Measurements from ENCODE around the gene ZW10.

The ZW10 gene

GRCh38 chr11:113698515-113698914, 75.0 kb downstream of the ZW10 start:
- no peak for DNase-seq (ENCODE audit: low spot score)

GRCh38 chr11:113697756-113698407, 75.6 kb downstream of the ZW10 start:
- DNase-seq (ENCODE audit: low spot score) = no peak

- DNase-seq (ENCODE audit: low spot score) = no peak
These were observed 76.4 kb downstream of the ZW10 start for GRCh38 chr11:113697111-113697510.

GRCh38 chr11:113695207-113695606, 78.3 kb downstream of the ZW10 start:
- DNase-seq (ENCODE audit: low spot score) = no peak

GRCh38 chr11:113694390-113694789, 79.1 kb downstream of the ZW10 start:
- DNase-seq (ENCODE audit: low spot score) = no peak

GRCh38 chr11:113693030-113693429, 80.5 kb downstream of the ZW10 start:
- DNase-seq (ENCODE audit: low spot score) = no peak

- DNase-seq (ENCODE audit: low spot score) = peak; percentile 93
These were observed 82.6 kb downstream of the ZW10 start for GRCh38 chr11:113690619-113691569.

GRCh38 chr11:113689768-113690618, 83.5 kb downstream of the ZW10 start:
- no peak for DNase-seq (ENCODE audit: low spot score)

GRCh38 chr11:113685654-113686359, 87.7 kb downstream of the ZW10 start:
- no peak for DNase-seq (ENCODE audit: low spot score)

- DNase-seq (ENCODE audit: low spot score) = no peak
These were observed 89.0 kb downstream of the ZW10 start for GRCh38 chr11:113684496-113684895.

GRCh38 chr11:113683481-113684046, 89.9 kb downstream of the ZW10 start:
- DNase-seq (ENCODE audit: low spot score) = no peak
